HepG2 (cell line): ENCODE measurements around the gene OR7A5. TPM values are rescaled to one million over a fixed set of nuclear protein-coding genes. Genes with fewer than 3 reads are reported as not detected.

Source experiments
- ATAC-seq: fragments of 200-7000 bp; cut with Tn5 transposase; 3 replicates; pipeline ENCODE4 v1.9.1; 2020; ENCODE audit warnings: mild to moderate bottlenecking, moderate library complexity
- BruUV-seq: library from RNA; stranded (reverse); fragments of 400-500 nt; replicated peaks from 2 replicates; lab custom pipeline; 2021; lab: Mats Ljungman, UMichigan
- CTCF ChIA-PET: fragments of 300-600 bp; formaldehyde crosslinking; extraction: SDS; loops from one replicate; lab custom pipeline; 2021; ENCODE audit warnings: low total read pairs, inconsistent platforms, low intra/inter-chr PET ratio; lab: Yijun Ruan, JAX
- POLR2A ChIA-PET: fragments of 350-600 bp; sonication (Branson Sonifier 250); formaldehyde crosslinking; loops from one replicate; lab custom pipeline; 2020; ENCODE audit warnings: antibody characterized with exemption, inconsistent platforms; lab: Yijun Ruan, JAX
- DNase-seq: peaks from one replicate; pipeline ENCODE4 v3.0.0-alpha.2; 2015; ENCODE audit warnings: low spot score
- FAIRE-seq: peaks from 3 replicates; lab custom pipeline; 2011; peaks lifted over from hg19 to GRCh38; lab: Jason Lieb, UNC
- H2AFZ ChIP-seq: one replicate; pipeline ENCODE4 v1.6.1; 2011; ENCODE audit warnings: low read length, inconsistent platforms
- H3K27ac ChIP-seq: fragments of 300-600 bp; 3 replicates; pipeline ENCODE4 v1.8.0; 2011; ENCODE audit warnings: mixed run types, mild to moderate bottlenecking, mixed read lengths, low read length, inconsistent platforms; ENCODE audit not compliant: insufficient read depth; ENCODE audit errors: extremely low read length
- H3K27me3 ChIP-seq, 2 experiments: fragments of 200-600 bp in 1 of 2; 2 replicates in 1 of 2; 3 replicates in 1 of 2; pipeline versions ENCODE4 v1.6.0 to v1.8.0; 2011; ENCODE audit warnings: low read length in 2 of 2, mild to moderate bottlenecking in 2 of 2, moderate library complexity in 2 of 2, inconsistent platforms in 1 of 2; ENCODE audit not compliant: insufficient read depth in 2 of 2, control insufficient read depth in 1 of 2
- H3K36me3 ChIP-seq, 2 experiments: fragments of 200-600 bp in 1 of 2; replicated peaks in 1 of 2; 2 replicates in 1 of 2; 3 replicates in 1 of 2; pipeline versions ENCODE4 v1.5.1 to v1.8.0; 2011; ENCODE audit warnings: low read length in 2 of 2, inconsistent platforms in 1 of 2; ENCODE audit not compliant: insufficient read depth in 2 of 2, control insufficient read depth in 1 of 2
- H3K4me1 ChIP-seq: 2 replicates; pipeline ENCODE4 v1.5.1; 2012; ENCODE audit warnings: low read length, inconsistent platforms; ENCODE audit not compliant: insufficient read depth
- H3K4me2 ChIP-seq: 2 replicates; pipeline ENCODE4 v1.6.0; 2011; ENCODE audit warnings: low read depth, low read length, inconsistent platforms
- H3K4me3 ChIP-seq, 3 experiments: fragments of 200-600 bp in 1 of 3; sonication (generic), shearing (Covaris generic) in 1 of 3; replicated peaks in 1 of 3; 2 replicates each; pipeline ENCODE4 v1.5.1; 2011 to 2016; ENCODE audit warnings: low read length in 3 of 3, inconsistent platforms in 2 of 3, low read depth in 2 of 3, mild to moderate bottlenecking in 2 of 3, control low read depth in 1 of 3, mixed read lengths in 1 of 3; ENCODE audit not compliant: insufficient read depth in 1 of 3
- H3K79me2 ChIP-seq: one replicate; pipeline ENCODE4 v1.6.1; 2011; ENCODE audit warnings: low read length, inconsistent platforms; ENCODE audit not compliant: insufficient read depth
- H3K9ac ChIP-seq: 2 replicates; pipeline ENCODE4 v1.6.0; 2011; ENCODE audit warnings: mild to moderate bottlenecking, low read depth, low read length, inconsistent platforms; ENCODE audit not compliant: insufficient read depth
- H3K9me3 ChIP-seq: 2 replicates; pipeline ENCODE4 v1.5.1; 2012; ENCODE audit warnings: mild to moderate bottlenecking, low read length
- H4K20me1 ChIP-seq: 2 replicates; pipeline ENCODE4 v1.6.0; 2011; ENCODE audit warnings: inconsistent platforms, mild to moderate bottlenecking, low read length, moderate library complexity; ENCODE audit not compliant: insufficient read depth
- CEBPB ChIP-seq: IDR thresholded peaks from 2 replicates; pipeline ENCODE4 v1.6.1; 2011; ENCODE audit warnings: low read depth, low read length, improper control_type of control experiment, borderline replicate concordance
- CEBPG ChIP-seq: IDR thresholded peaks from 2 replicates; pipeline ENCODE4 v1.6.1; 2016
- FOXA1 ChIP-seq, 2 experiments: fragments of 450-650 bp in 1 of 2; sonication (generic) in 1 of 2; formaldehyde crosslinking in 1 of 2; IDR thresholded peaks; 2 replicates each; pipeline versions ENCODE4 v1.4.0 to v1.6.1; 2016 to 2020; ENCODE audit warnings: missing genetic modification reagents in 1 of 2
- FOXP1 ChIP-seq, 2 experiments: fragments of 450-650 bp in 1 of 2; IDR thresholded peaks; 2 replicates each; pipeline ENCODE4 v1.6.1; 2017 to 2018; ENCODE audit warnings: antibody characterized with exemption in 1 of 2
- HNF4A ChIP-seq: sonication (generic); formaldehyde crosslinking; IDR thresholded peaks from 2 replicates; pipeline ENCODE4 v1.4.0; 2020; ENCODE audit warnings: missing genetic modification reagents
- WGBS: methylation state at CpG from one replicate; pipeline ENCODE4 v1.1.6; 2017; ENCODE audit warnings: low lambda C conversion rate; 5-methylcytosine and 5-hydroxymethylcytosine counted together
- in situ Hi-C: cut with HindIII; loops from 2 replicates; pipeline ENCODE4 v1.10.0; 2017; ENCODE audit warnings: low pct_unique_long_range_greater_than_20kb; ENCODE audit not compliant: extremely low pct_ligation_motif_present
- intact Hi-C: fragments of 100-400 bp; cut with micrococcal nuclease; formaldehyde crosslinking; loops from one replicate; pipeline ENCODE4 v1.10.0; 2022; ENCODE audit not compliant: unreplicated experiment
- polyA plus RNA-seq, 8 experiments: library from polyadenylated mRNA; depleted of rRNA in 3 of 8; stranded (reverse) in 7 of 8; unstranded in 1 of 8; fragments of >200 nt; fragmentation: Illumina TruSeq in 4 of 8; extraction: Trizol in 4 of 8; gene quantifications; 2 replicates each; pipeline versions ENCODE4 v1.2.1 to v1.2.3, GENCODE V29; 2011 to 2016; ENCODE audit warnings: low read depth in 4 of 8, missing spikeins in 1 of 8, mixed read lengths in 1 of 8; ENCODE audit not compliant: insufficient read depth in 1 of 8
- total RNA-seq, 5 experiments: library from RNA; depleted of rRNA; stranded (reverse); fragments of >200 nt; fragmentation: Illumina TruSeq; extraction: Trizol; gene quantifications; 2 replicates each; pipeline ENCODE4 v1.2.3, GENCODE V29; 2016; ENCODE audit warnings: low read depth in 1 of 5
- TF ChIP-seq, protein P1 (sequence below): sonication (generic); formaldehyde crosslinking; conservative IDR thresholded peaks from 2 replicates; pipeline ENCODE4 v1.4.0; 2020; ENCODE audit warnings: missing genetic modification reagents
- TF ChIP-seq, protein P2 (sequence below): IDR thresholded peaks from 2 replicates; pipeline ENCODE4 v1.6.1; 2018; ENCODE audit warnings: missing genetic modification reagents, mild to moderate bottlenecking, missing compliant biosample characterization
- TF ChIP-seq, protein P3 (sequence below): sonication (generic); formaldehyde crosslinking; IDR thresholded peaks from 2 replicates; pipeline ENCODE4 v1.4.0; 2020; ENCODE audit warnings: missing genetic modification reagents

Gene OR7A5
- total and polyA plus RNA-seq, 2 of the 13 experiments (the other 11 are each of a cell fraction or from before 2014, with no cell fraction given), result not detected

DNA sequence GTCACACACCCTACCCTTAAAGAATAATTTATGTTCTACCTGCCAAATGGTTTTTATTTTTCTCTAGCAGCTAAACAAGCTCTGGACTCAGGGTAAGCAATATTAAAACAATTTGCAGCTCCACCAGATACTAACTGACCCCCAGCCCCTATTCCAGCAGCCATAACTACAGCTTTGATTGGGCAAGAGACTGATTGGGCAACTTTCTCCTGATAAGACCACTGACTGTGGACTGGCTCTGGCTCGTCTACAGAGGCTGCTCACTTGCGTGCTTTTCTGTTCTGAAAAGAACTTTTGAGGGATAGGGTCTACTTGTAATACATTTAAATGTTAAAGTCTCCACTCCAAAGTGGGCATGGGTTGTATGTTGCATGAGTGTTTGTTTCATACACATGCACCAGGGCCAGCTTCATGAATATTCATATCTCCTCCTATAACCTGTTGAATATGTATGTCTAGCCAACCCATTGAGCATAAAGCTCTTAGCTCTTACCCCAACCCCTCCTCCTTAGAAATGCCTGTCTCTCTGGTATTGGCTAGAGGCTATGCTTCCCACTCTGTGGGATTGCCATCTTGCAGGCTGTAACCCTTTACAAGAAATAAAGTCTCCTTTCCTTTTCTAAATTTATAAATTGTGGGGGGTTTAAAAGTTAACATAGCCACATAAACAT lies 19.9 kb downstream of the OR7A5 start:
- CTCF ChIA-PET, result no interaction called here
- intact Hi-C loops, result no loop called here
- BruUV-seq, result no TSS peak

DNA sequence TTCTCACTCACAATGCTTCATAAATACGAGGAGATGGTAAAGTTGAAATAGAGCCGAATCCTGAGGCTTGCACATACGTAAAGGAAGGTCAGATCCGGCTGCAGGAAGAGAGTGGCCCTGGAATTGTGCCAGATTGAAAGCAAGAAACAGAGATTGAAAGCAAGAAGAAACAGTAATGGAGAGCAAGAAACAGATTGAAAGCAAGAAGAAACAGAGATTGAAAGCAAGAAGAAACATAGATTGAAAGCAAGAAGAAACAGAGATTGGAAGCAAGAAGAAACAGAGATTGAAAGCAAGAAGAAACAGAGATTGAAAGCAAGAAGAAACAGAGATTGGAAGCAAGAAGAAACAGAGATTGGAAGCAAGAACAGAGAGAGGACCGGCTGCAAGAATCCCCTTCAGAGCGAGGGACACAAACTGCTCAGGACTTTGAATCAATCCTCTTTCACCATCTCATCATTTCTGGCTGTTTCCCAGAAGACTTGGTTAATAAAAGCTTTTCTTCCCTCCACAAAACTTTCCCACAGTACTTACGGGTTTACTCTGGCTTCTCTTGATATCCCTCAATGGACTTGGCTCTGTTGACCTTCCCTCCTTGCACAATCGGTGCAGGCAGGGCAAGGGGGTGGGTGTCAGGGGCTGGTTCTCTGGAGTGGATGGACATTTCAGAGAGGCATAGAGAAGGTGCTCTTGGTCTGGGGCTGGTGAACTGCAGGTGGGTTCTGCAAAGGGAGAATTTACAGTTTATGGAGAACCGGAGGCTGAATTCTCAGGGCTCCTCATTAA lies 25.5 kb downstream of the OR7A5 start:
- no peaks in the 10 kb centered on the region for H3K36me3 ChIP-seq
- H3K9me3 ChIP-seq, result no peaks in the 10 kb centered on the region
- H3K27ac ChIP-seq, result no peak overlapping the region
- no TSS peak for BruUV-seq
- H3K4me2 ChIP-seq, result peak overlapping the region; percentile 16; the same call in 1 of the 2 replicates
- H3K4me1 ChIP-seq, result peaks cover 13% of the 10 kb centered on the region
- ChIA-PET POLR2A (no interaction called here), CTCF (no interaction called here)
- no peaks in the 10 kb centered on the region for H3K79me2 ChIP-seq
- no peak overlapping the region for H3K9ac ChIP-seq
- H4K20me1 ChIP-seq, result no peaks in the 10 kb centered on the region
- no peaks in the 10 kb centered on the region; a peak in 1 of 5 replicates for H3K27me3 ChIP-seq
- no peak overlapping the region for H3K4me3 ChIP-seq
- peak; percentile 25 for DNase-seq
- TF ChIP-seq, protein P1, sequence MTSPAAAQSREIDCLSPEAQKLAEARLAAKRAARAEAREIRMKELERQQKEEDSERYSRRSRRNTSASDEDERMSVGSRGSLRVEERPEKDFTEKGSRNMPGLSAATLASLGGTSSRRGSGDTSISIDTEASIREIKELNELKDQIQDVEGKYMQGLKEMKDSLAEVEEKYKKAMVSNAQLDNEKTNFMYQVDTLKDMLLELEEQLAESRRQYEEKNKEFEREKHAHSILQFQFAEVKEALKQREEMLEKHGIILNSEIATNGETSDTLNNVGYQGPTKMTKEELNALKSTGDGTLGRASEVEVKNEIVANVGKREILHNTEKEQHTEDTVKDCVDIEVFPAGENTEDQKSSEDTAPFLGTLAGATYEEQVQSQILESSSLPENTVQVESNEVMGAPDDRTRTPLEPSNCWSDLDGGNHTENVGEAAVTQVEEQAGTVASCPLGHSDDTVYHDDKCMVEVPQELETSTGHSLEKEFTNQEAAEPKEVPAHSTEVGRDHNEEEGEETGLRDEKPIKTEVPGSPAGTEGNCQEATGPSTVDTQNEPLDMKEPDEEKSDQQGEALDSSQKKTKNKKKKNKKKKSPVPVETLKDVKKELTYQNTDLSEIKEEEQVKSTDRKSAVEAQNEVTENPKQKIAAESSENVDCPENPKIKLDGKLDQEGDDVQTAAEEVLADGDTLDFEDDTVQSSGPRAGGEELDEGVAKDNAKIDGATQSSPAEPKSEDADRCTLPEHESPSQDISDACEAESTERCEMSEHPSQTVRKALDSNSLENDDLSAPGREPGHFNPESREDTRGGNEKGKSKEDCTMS, result no peak
- TF ChIP-seq, protein P2, sequence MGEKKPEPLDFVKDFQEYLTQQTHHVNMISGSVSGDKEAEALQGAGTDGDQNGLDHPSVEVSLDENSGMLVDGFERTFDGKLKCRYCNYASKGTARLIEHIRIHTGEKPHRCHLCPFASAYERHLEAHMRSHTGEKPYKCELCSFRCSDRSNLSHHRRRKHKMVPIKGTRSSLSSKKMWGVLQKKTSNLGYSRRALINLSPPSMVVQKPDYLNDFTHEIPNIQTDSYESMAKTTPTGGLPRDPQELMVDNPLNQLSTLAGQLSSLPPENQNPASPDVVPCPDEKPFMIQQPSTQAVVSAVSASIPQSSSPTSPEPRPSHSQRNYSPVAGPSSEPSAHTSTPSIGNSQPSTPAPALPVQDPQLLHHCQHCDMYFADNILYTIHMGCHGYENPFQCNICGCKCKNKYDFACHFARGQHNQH (CRISPR knock-in tag), result no peak
- TF ChIP-seq, protein P3, sequence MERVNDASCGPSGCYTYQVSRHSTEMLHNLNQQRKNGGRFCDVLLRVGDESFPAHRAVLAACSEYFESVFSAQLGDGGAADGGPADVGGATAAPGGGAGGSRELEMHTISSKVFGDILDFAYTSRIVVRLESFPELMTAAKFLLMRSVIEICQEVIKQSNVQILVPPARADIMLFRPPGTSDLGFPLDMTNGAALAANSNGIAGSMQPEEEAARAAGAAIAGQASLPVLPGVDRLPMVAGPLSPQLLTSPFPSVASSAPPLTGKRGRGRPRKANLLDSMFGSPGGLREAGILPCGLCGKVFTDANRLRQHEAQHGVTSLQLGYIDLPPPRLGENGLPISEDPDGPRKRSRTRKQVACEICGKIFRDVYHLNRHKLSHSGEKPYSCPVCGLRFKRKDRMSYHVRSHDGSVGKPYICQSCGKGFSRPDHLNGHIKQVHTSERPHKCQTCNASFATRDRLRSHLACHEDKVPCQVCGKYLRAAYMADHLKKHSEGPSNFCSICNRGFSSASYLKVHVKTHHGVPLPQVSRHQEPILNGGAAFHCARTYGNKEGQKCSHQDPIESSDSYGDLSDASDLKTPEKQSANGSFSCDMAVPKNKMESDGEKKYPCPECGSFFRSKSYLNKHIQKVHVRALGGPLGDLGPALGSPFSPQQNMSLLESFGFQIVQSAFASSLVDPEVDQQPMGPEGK, result peak; percentile 36; the same call in 1 of the 2 replicates
- TF ChIP-seq FOXA1 (IDR thresholded peaks at IDR 0.05) (no peak), FOXA1 (CRISPR knock-in tag; IDR thresholded peaks at IDR 0.05) (peak; percentile 32; the same call in 1 of the 2 replicates), CEBPB (peak; percentile 86), HNF4A (CRISPR knock-in tag) (peak; percentile 72), CEBPG (CRISPR knock-in tag) (peak; percentile 65)
- 1% methylated on average over 9 of the region's 9 CpGs for WGBS
- peak; percentile 76 for FAIRE-seq
- H2AFZ ChIP-seq, result no peak overlapping the region
- in situ Hi-C loops, result no loop called here
- intact Hi-C loops, result no loop called here
- ATAC-seq, result peak; percentile 66

More for the DNA sequence above, 19.9 kb downstream of the OR7A5 start:
- in situ Hi-C loops, result no loop called here
- no peaks in the 10 kb centered on the region for H3K36me3 ChIP-seq
- no peak overlapping the region for H3K27ac ChIP-seq
- no peak overlapping the region for H3K4me2 ChIP-seq
- no peak overlapping the region for H3K9ac ChIP-seq
- H3K27me3 ChIP-seq, result no peaks in the 10 kb centered on the region
- H3K4me1 ChIP-seq, result no peaks in the 10 kb centered on the region
- no peaks in the 10 kb centered on the region for H4K20me1 ChIP-seq
- peak overlapping the region; percentile 15 for H2AFZ ChIP-seq
- no peaks in the 10 kb centered on the region for H3K79me2 ChIP-seq
- POLR2A ChIA-PET, result no interaction called here
- H3K9me3 ChIP-seq, result no peaks in the 10 kb centered on the region
- H3K4me3 ChIP-seq, result no peak overlapping the region
- peak; percentile 65; the same call in 1 of the 2 replicates for TF ChIP-seq CEBPB
- peak; percentile 27; the same call in 1 of the 2 replicates for TF ChIP-seq CEBPG (CRISPR knock-in tag)
- no peak for TF ChIP-seq FOXP1 (IDR thresholded peaks at IDR 0.05)
- no peak for TF ChIP-seq FOXP1 (CRISPR knock-in tag; IDR thresholded peaks at IDR 0.05)
- no peak for DNase-seq
- ATAC-seq, result no peak
- FAIRE-seq, result no peak
- 13% methylated on average over 2 of the region's 2 CpGs for WGBS
